GM12878 (cell line): ENCODE data around the gene VSTM4. TPM values are rescaled to one million over a fixed set of nuclear protein-coding genes. Genes with fewer than 3 reads are reported as not detected.

ENCODE experiments used
- ATAC-seq: fragments of 200-7000 bp; cut with Tn5 transposase; 3 replicates; pipeline ENCODE4 v1.9.1; 2020; ENCODE audit warnings: mild to moderate bottlenecking, moderate library complexity
- BruUV-seq: library from RNA; stranded (reverse); fragments of 400-500 nt; replicated peaks from 2 replicates; lab custom pipeline; 2021; lab: Mats Ljungman, UMichigan
- CTCF ChIA-PET: fragments of 300-600 bp; sonication (Branson Sonifier 250); formaldehyde crosslinking; extraction: SDS; loops from one replicate; lab custom pipeline; 2021; ENCODE audit warnings: inconsistent platforms; lab: Yijun Ruan, JAX
- POLR2A ChIA-PET: fragments of 350-600 bp; formaldehyde crosslinking; extraction: SDS; loops from one replicate; lab custom pipeline; 2021; ENCODE audit warnings: inconsistent platforms; lab: Charles Lee
- RAD21 ChIA-PET: fragments of 300-600 bp; sonication (Branson Sonifier 250); formaldehyde crosslinking; loops from one replicate; lab custom pipeline; 2023; ENCODE audit warnings: antibody characterized with exemption; ENCODE audit not compliant: unreplicated experiment; lab: Charles Lee
- SMC1A ChIA-PET: fragments of 300-600 bp; sonication (Branson Sonifier 250); formaldehyde crosslinking; loops from one replicate; lab custom pipeline; 2023; ENCODE audit not compliant: unreplicated experiment, uncharacterized antibody; lab: Charles Lee
- DNase-seq: peaks from one replicate; pipeline ENCODE4 v3.0.0-alpha.2; 2011; ENCODE audit warnings: low read depth, low spot score
- FAIRE-seq: peaks from 3 replicates; lab custom pipeline; 2011; peaks lifted over from hg19 to GRCh38; lab: Jason Lieb, UNC
- H2AFZ ChIP-seq: 2 replicates; pipeline ENCODE4 v1.6.0; 2011; ENCODE audit warnings: low read depth, low read length, control low read depth; ENCODE audit not compliant: control insufficient read depth
- H3K27ac ChIP-seq: 2 replicates; pipeline ENCODE4 v1.5.1; 2011; ENCODE audit warnings: control low read depth; ENCODE audit not compliant: control insufficient read depth, insufficient read depth
- H3K27me3 ChIP-seq, 2 experiments: replicated peaks in 1 of 2; 2 replicates each; pipeline versions ENCODE4 v1.6.0 to v1.6.1; 2011; ENCODE audit warnings: low read length in 1 of 2; ENCODE audit not compliant: control insufficient read depth in 2 of 2, insufficient read depth in 2 of 2
- H3K36me3 ChIP-seq, 2 experiments: 2 replicates each; pipeline ENCODE4 v1.5.1; 2011; ENCODE audit warnings: low read length in 1 of 2; ENCODE audit not compliant: control insufficient read depth in 2 of 2, insufficient read depth in 2 of 2
- H3K4me1 ChIP-seq: 2 replicates; pipeline ENCODE4 v1.6.1; 2011; ENCODE audit warnings: mild to moderate bottlenecking, low read length, moderate library complexity, mixed read lengths; ENCODE audit not compliant: control insufficient read depth, insufficient read depth
- H3K4me2 ChIP-seq: 2 replicates; pipeline ENCODE4 v1.6.0; 2011; ENCODE audit warnings: control low read depth; ENCODE audit not compliant: control insufficient read depth, insufficient read depth
- H3K4me3 ChIP-seq: fragments of 200-600 bp; sonication (generic); 2 replicates; pipeline ENCODE4 v1.5.1; 2016
- H3K79me2 ChIP-seq: 2 replicates; pipeline ENCODE4 v1.6.0; 2011; ENCODE audit warnings: low read length; ENCODE audit not compliant: control insufficient read depth, insufficient read depth
- H3K9ac ChIP-seq: 2 replicates; pipeline ENCODE4 v1.8.0; 2011; ENCODE audit warnings: low read length, control low read depth, mixed read lengths; ENCODE audit not compliant: control insufficient read depth, insufficient read depth
- H3K9me3 ChIP-seq: replicated peaks from 3 replicates; pipeline ENCODE4 v1.5.1; 2011; ENCODE audit warnings: mild to moderate bottlenecking, low read length; ENCODE audit not compliant: control insufficient read depth, insufficient read depth
- H4K20me1 ChIP-seq: 2 replicates; pipeline ENCODE4 v1.6.0; 2011; ENCODE audit not compliant: control insufficient read depth, insufficient read depth
- CREM ChIP-seq: IDR thresholded peaks from 2 replicates; pipeline ENCODE4 v1.6.1; 2014; ENCODE audit warnings: antibody characterized with exemption, low read depth
- EZH2 ChIP-seq: IDR thresholded peaks from 2 replicates; pipeline ENCODE4 v1.6.1; 2012; ENCODE audit warnings: low read depth, mild to moderate bottlenecking, control low read depth, inconsistent platforms, low read length, borderline replicate concordance; ENCODE audit not compliant: control insufficient read depth
- GABPA ChIP-seq: IDR thresholded peaks from 2 replicates; pipeline ENCODE4 v1.6.1; 2014; ENCODE audit warnings: antibody characterized with exemption, low read depth, mild to moderate bottlenecking, inconsistent platforms
- JUND ChIP-seq: IDR thresholded peaks from 2 replicates; pipeline ENCODE4 v1.6.1; 2012; ENCODE audit warnings: low read depth, mild to moderate bottlenecking, low read length, improper control_type of control experiment, moderate library complexity
- NBN ChIP-seq: fragments of 450-650 bp; IDR thresholded peaks from 2 replicates; pipeline ENCODE4 v1.6.1; 2016
- NFXL1 ChIP-seq: fragments of 450-650 bp; IDR thresholded peaks from 2 replicates; pipeline ENCODE4 v1.6.1; 2017; ENCODE audit warnings: antibody characterized with exemption, mild to moderate bottlenecking, borderline replicate concordance
- NR2F1 ChIP-seq: fragments of 450-650 bp; conservative IDR thresholded peaks from 2 replicates; pipeline ENCODE4 v1.6.1; 2017; ENCODE audit warnings: mild to moderate bottlenecking
- RFX5 ChIP-seq: IDR thresholded peaks from 2 replicates; pipeline ENCODE4 v1.6.1; 2011; ENCODE audit warnings: low read depth, low read length, improper control_type of control experiment
- SIX5 ChIP-seq: IDR thresholded peaks from 2 replicates; pipeline ENCODE4 v1.6.1; 2011; ENCODE audit warnings: mild to moderate bottlenecking, low read depth, low read length, moderate library complexity; ENCODE audit not compliant: severe bottlenecking
- STAT1 ChIP-seq: fragments of 450-650 bp; conservative IDR thresholded peaks from 2 replicates; pipeline ENCODE4 v1.6.1; 2014; ENCODE audit warnings: antibody characterized with exemption, mild to moderate bottlenecking
- TCF7 ChIP-seq: IDR thresholded peaks from 2 replicates; pipeline ENCODE4 v1.6.1; 2014; ENCODE audit warnings: antibody characterized with exemption, borderline replicate concordance
- WGBS: methylation state at CpG from one replicate; pipeline ENCODE4 v1.1.6; 2016; ENCODE audit warnings: low lambda C conversion rate; ENCODE audit not compliant: insufficient replicate concordance, insufficient coverage; ENCODE audit errors: missing lambda C conversion rate; 5-methylcytosine and 5-hydroxymethylcytosine counted together
- in situ Hi-C: fragments of 300-500 bp; cut with MboI; formaldehyde crosslinking; loops from 9 replicates; pipeline ENCODE4 v1.14.3; 2018; ENCODE audit warnings: mixed read lengths
- intact Hi-C: fragments of 100-400 bp; cut with micrococcal nuclease; formaldehyde crosslinking; loops from one replicate; pipeline ENCODE4 v1.14.2; 2022; ENCODE audit not compliant: unreplicated experiment
- polyA plus RNA-seq, 11 experiments: library from polyadenylated mRNA; depleted of rRNA in 4 of 11; unstranded in 6 of 11; stranded (reverse) in 5 of 11; fragments of >200 nt; fragmentation: Nextera tagmentation in 4 of 11; fragmentation: Illumina TruSeq in 1 of 11; extraction: Ambion mirVana in 4 of 11; extraction: Trizol in 1 of 11; gene quantifications; 1 replicate in 1 of 11; 2 replicates in 10 of 11; pipeline versions ENCODE4 v1.2.1 to v1.2.3, GENCODE V29; 2011 to 2016; ENCODE audit warnings: inconsistent platforms in 2 of 11, missing spikeins in 2 of 11, low read depth in 1 of 11
- total RNA-seq, 4 experiments: library from RNA; depleted of rRNA in 3 of 4; stranded (reverse); fragments of >200 nt in 3 of 4; fragmentation: Illumina TruSeq in 1 of 4; extraction: Trizol in 1 of 4; gene quantifications; 2 replicates each; pipeline versions ENCODE4 v1.2.1 to v1.2.3, GENCODE V29; 2013 to 2021
- TF ChIP-seq, protein P1 (sequence below): IDR thresholded peaks from 2 replicates; pipeline ENCODE4 v1.6.1; 2012; ENCODE audit warnings: low read depth, low read length, improper control_type of control experiment

VSTM4 gene
- total and polyA plus RNA-seq, 10 of the 15 experiments (the other 5 are each of a cell fraction or from before 2014, with no cell fraction given), result 0.01 to 0.14 (median 0.02) TPM; not detected in 7

DNA sequence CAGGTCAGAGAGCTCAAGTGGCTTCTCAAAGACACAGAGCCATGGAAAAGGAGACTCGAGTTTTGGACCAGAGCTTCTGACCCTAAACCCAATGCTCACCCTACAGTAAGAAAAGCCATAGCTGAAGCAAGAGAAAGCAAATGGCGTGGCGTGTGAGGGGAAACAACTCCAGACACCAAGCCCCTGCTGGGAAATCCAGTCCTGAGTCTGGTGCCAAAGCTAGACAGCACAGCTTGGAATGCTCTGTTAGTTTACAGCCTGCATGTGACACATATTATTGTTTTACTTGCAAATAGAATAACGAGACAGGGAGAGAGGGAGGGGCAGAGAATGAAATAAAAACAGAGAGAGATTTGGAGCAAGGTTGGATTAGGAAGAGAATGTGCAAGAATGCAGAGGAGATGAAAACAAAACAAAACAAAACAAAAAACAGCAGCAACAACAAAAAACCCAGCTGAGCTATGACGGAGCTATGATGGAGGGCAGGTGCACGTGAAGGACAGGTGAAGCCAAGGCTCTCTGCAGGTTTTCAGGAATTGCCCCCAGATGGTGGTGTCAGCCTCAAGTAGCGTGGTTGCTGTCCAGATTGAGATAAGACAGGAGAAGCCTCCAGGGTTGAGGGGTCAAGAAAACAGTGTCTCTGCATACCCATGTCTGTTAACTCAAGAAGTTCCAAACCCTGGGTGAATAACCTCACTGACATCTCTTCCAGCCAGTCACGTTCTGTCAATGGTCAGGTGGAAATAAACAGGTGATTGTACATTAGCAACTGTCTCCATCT is 105.9 kb downstream of the VSTM4 start:
- SMC1A ChIA-PET, result interaction anchor here (1.1 kb wide), 1 partner anchor 115 kb away, joined by 3 read pairs; no protein-coding TSS in a partner anchor
- no peak overlapping the region for H3K4me3 ChIP-seq
- no peaks in the 10 kb centered on the region for H3K79me2 ChIP-seq
- no peak for ATAC-seq
- no peak overlapping the region for H3K27ac ChIP-seq
- POLR2A ChIA-PET, result no interaction called here
- H3K9me3 ChIP-seq, result no peaks in the 10 kb centered on the region
- no peak overlapping the region for H3K4me2 ChIP-seq
- H3K36me3 ChIP-seq, result no peaks in the 10 kb centered on the region
- no peaks in the 10 kb centered on the region for H4K20me1 ChIP-seq
- CTCF ChIA-PET, result interaction anchor here (2.0 kb wide), 1 partner anchor 351 kb away, joined by 7 read pairs; no protein-coding TSS in a partner anchor
- in situ Hi-C loops, result no loop called here
- TF ChIP-seq SIX5 (no peak), STAT1 (no peak)
- BruUV-seq, result no TSS peak
- RAD21 ChIA-PET, result interaction anchor here (0.6 kb wide), 1 partner anchor 1316 kb away, joined by 3 read pairs; no protein-coding TSS in a partner anchor
- no peaks in the 10 kb centered on the region for H3K4me1 ChIP-seq
- H3K27me3 ChIP-seq, result no peaks in the 10 kb centered on the region
- FAIRE-seq, result no peak
- no peak overlapping the region for H2AFZ ChIP-seq
- DNase-seq, result no peak
- no peak overlapping the region for H3K9ac ChIP-seq
- 31% methylated on average over 8 of the region's 8 CpGs for WGBS
- intact Hi-C loops, result no loop called here

DNA sequence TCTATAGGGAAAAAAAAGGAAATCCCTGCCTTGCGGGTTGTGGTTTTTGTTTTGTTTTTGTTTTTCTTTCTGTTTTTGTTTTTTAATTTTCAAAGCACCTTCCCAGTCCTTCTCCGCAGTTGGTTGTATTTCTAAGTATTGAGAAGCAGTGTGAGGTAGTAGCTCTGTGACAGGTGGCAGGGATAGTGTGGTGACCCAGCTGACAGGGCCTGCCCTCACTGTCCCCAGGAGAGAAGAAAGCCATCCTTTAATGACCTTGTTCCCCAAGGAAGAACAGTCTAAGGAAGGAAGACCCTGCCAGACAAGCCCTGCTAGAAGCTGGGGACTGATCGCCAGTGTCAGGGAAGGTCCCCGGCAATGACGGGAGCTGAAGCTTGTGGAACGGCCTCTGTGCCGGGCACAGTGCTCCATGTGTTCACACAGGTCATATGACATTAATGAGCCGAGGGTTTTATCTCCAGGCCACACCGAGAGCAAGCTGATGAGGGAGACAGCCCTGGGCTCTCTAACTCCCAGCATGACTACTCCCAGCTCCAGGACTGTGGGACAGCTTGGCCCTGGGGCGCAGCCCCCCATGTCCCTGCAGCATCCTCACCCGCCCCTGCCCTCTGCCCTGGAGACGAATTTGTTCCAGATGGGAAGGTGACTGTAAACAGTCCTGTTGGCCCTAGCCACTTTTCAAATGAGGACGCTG is 106.7 kb downstream of the VSTM4 start:
- Histone ChIP-seq H3K4me1 (no peaks in the 10 kb centered on the region), H4K20me1 (no peaks in the 10 kb centered on the region), H3K9ac (no peak overlapping the region), H3K27ac (no peak overlapping the region), H3K36me3 (no peaks in the 10 kb centered on the region), H3K4me3 (no peak overlapping the region), H3K9me3 (no peaks in the 10 kb centered on the region), H3K27me3 (no peaks in the 10 kb centered on the region), H3K79me2 (no peaks in the 10 kb centered on the region), H3K4me2 (no peak overlapping the region), H2AFZ (no peak overlapping the region)
- ATAC-seq, result no peak
- in situ Hi-C loops (no loop called here), intact Hi-C loops (no loop called here)
- RAD21 ChIA-PET, result interaction anchor here (0.6 kb wide), 1 partner anchor 1317 kb away, joined by 3 read pairs; no protein-coding TSS in a partner anchor
- FAIRE-seq, result no peak
- no peak for DNase-seq
- CTCF ChIA-PET, result interaction anchor here (2.0 kb wide), 1 partner anchor 351 kb away, joined by 7 read pairs; no protein-coding TSS in a partner anchor
- SMC1A ChIA-PET, result interaction anchor here (0.7 to 1.1 kb wide), 3 partner anchors 21 to 428 kb away, joined by 3 to 4 read pairs (median 3); no protein-coding TSS in a partner anchor
- BruUV-seq, result no TSS peak
- POLR2A ChIA-PET, result no interaction called here
- 52% methylated on average over 13 of the region's 13 CpGs for WGBS
- TF ChIP-seq NFXL1, result no peak
- TF ChIP-seq EZH2, result no peak
- TF ChIP-seq RFX5, result no peak
- TF ChIP-seq NR2F1, result no peak
- TF ChIP-seq, protein P1, sequence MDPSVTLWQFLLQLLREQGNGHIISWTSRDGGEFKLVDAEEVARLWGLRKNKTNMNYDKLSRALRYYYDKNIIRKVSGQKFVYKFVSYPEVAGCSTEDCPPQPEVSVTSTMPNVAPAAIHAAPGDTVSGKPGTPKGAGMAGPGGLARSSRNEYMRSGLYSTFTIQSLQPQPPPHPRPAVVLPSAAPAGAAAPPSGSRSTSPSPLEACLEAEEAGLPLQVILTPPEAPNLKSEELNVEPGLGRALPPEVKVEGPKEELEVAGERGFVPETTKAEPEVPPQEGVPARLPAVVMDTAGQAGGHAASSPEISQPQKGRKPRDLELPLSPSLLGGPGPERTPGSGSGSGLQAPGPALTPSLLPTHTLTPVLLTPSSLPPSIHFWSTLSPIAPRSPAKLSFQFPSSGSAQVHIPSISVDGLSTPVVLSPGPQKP, result no peak
- no peak for TF ChIP-seq TCF7
- TF ChIP-seq NBN, result no peak
- no peak for TF ChIP-seq JUND
- TF ChIP-seq CREM, result no peak
- TF ChIP-seq GABPA, result no peak
